ENCODE results near the gene PHRF1. TPM values are rescaled to one million over a fixed set of nuclear protein-coding genes. Genes with fewer than 3 reads are reported as not detected.

PHRF1 gene
- total and polyA plus RNA-seq, 2 donors (not counting 3 experiments of a cell fraction or from before 2014, with no cell fraction given): 14.2 to 39.4 TPM

- POLR2A ChIA-PET: no interaction called here
- H2AFZ ChIP-seq (ENCODE audit: low read depth, low read length): no peak overlapping the region
- H4K20me1 ChIP-seq (replicated peaks; ENCODE audit: control insufficient read depth, extremely low read depth, insufficient read depth, low read length): no peaks in the 10 kb centered on the region
- no peaks in the 10 kb centered on the region for H3K27me3 ChIP-seq (ENCODE audit: control insufficient read depth in 2 of 2, insufficient read depth in 2 of 2, low read length in 2 of 2)
- BruUV-seq (replicated peaks): no TSS peak
- DNase-seq (ENCODE audit: low read depth, low spot score): no peak
- intact Hi-C loops (cut with micrococcal nuclease): no loop called here
- dilution Hi-C loops (cut with MboI; ENCODE audit: extremely low pct_ligation_motif_present, low sequenced_read_pairs): no loop called here
- H3K4me3 ChIP-seq (replicated peaks in 1 of 3; ENCODE audit: insufficient read depth in 1 of 3, low read depth in 1 of 3, low read length in 3 of 3): no peak overlapping the region
- H3K9me3 ChIP-seq (replicated peaks; ENCODE audit: control insufficient read depth, insufficient read depth, low read length): no peaks in the 10 kb centered on the region
- CTCF ChIA-PET: no interaction called here
- H3K9me1 ChIP-seq (replicated peaks; ENCODE audit: control insufficient read depth, extremely low read depth, insufficient read depth, low read length): no peaks in the 10 kb centered on the region
- H3K27ac ChIP-seq (ENCODE audit: insufficient read depth, low read depth, low read length): no peak overlapping the region
- H3K9ac ChIP-seq (replicated peaks; ENCODE audit: extremely low read depth, insufficient read depth, low read length): no peak overlapping the region
- H3K4me1 ChIP-seq (ENCODE audit: control insufficient read depth, extremely low read depth, insufficient read depth, low read length): no peaks in the 10 kb centered on the region
- H3K4me2 ChIP-seq (ENCODE audit: insufficient read depth, low read length): no peak overlapping the region
- H3K36me3 ChIP-seq (ENCODE audit: control insufficient read depth in 2 of 2, extremely low read depth in 1 of 2, insufficient read depth in 2 of 2, low read length in 2 of 2): peaks cover 25 to 59% of the 10 kb centered on the region in 2 experiments
- FAIRE-seq: no peak
- TF ChIP-seq CTCF (IDR thresholded peaks at IDR 0.05; ENCODE audit: extremely low read depth in 1 of 2, insufficient read depth in 1 of 2, low read depth in 1 of 2, low read length in 2 of 2) (peak; percentile 18 to 30), MAX (IDR thresholded peaks at IDR 0.05; ENCODE audit: insufficient read depth, insufficient read length) (no peak), POLR2AphosphoS5 (IDR thresholded peaks at IDR 0.05; ENCODE audit: insufficient read depth, low read depth, low read length) (no peak)
- no peaks in the 10 kb centered on the region for H3K79me2 ChIP-seq (ENCODE audit: control insufficient read depth, insufficient read depth, low read length)
These were observed 21.0 kb downstream of the PHRF1 start for GRCh38 chr11:597166-597725.

GRCh38 chr11:598005-598680 is 21.9 kb downstream of the PHRF1 start:
- CTCF ChIA-PET: no interaction called here
- BruUV-seq (replicated peaks): no TSS peak
- no peaks in the 10 kb centered on the region for H3K27me3 ChIP-seq (ENCODE audit: control insufficient read depth in 2 of 2, insufficient read depth in 2 of 2, low read length in 2 of 2)

More at GRCh38 chr11:598005-598680, 21.9 kb downstream of the PHRF1 start:
- no peak for TF ChIP-seq JUN (IDR thresholded peaks at IDR 0.05; ENCODE audit: borderline replicate concordance, insufficient read depth, insufficient read length, low read depth)
- no peak for TF ChIP-seq GATA2 (IDR thresholded peaks at IDR 0.05; ENCODE audit: insufficient read depth, insufficient read length, low read depth, low read length)
- TF ChIP-seq MYC (IDR thresholded peaks at IDR 0.05; ENCODE audit: low read depth, low read length): no peak
- TF ChIP-seq POLR2AphosphoS5 (IDR thresholded peaks at IDR 0.05; ENCODE audit: insufficient read depth, low read depth, low read length): no peak
- TF ChIP-seq EZH2 (IDR thresholded peaks at IDR 0.05; ENCODE audit: borderline replicate concordance, low read depth, low read length, severe bottlenecking): no peak
- no peak for TF ChIP-seq POLR2A (IDR thresholded peaks at IDR 0.05; ENCODE audit: low read depth, low read length)
- no peak for TF ChIP-seq CTCF (IDR thresholded peaks at IDR 0.05; ENCODE audit: extremely low read depth in 1 of 2, insufficient read depth in 1 of 2, low read depth in 1 of 2, low read length in 2 of 2)
- H3K9me1 ChIP-seq (replicated peaks; ENCODE audit: control insufficient read depth, extremely low read depth, insufficient read depth, low read length): no peaks in the 10 kb centered on the region
- no peak for DNase-seq (ENCODE audit: low read depth, low spot score)
- H4K20me1 ChIP-seq (replicated peaks; ENCODE audit: control insufficient read depth, extremely low read depth, insufficient read depth, low read length): no peaks in the 10 kb centered on the region
- no peak overlapping the region for H3K9ac ChIP-seq (replicated peaks; ENCODE audit: extremely low read depth, insufficient read depth, low read length)
- H3K4me3 ChIP-seq (replicated peaks in 1 of 3; ENCODE audit: insufficient read depth in 1 of 3, low read depth in 1 of 3, low read length in 3 of 3): no peak overlapping the region
- dilution Hi-C loops (cut with MboI; ENCODE audit: extremely low pct_ligation_motif_present, low sequenced_read_pairs) (no loop called here), intact Hi-C loops (cut with micrococcal nuclease) (no loop called here)
- H3K4me1 ChIP-seq (ENCODE audit: control insufficient read depth, extremely low read depth, insufficient read depth, low read length): no peaks in the 10 kb centered on the region
- no peak overlapping the region for H2AFZ ChIP-seq (ENCODE audit: low read depth, low read length)
- H3K79me2 ChIP-seq (ENCODE audit: control insufficient read depth, insufficient read depth, low read length): no peaks in the 10 kb centered on the region
- POLR2A ChIA-PET: no interaction called here
- no peak overlapping the region for H3K27ac ChIP-seq (ENCODE audit: insufficient read depth, low read depth, low read length)
- no peaks in the 10 kb centered on the region for H3K9me3 ChIP-seq (replicated peaks; ENCODE audit: control insufficient read depth, insufficient read depth, low read length)
- no peak overlapping the region for H3K4me2 ChIP-seq (ENCODE audit: insufficient read depth, low read length)
- peaks cover 23 to 55% of the 10 kb centered on the region in 2 experiments for H3K36me3 ChIP-seq (ENCODE audit: control insufficient read depth in 2 of 2, extremely low read depth in 1 of 2, insufficient read depth in 2 of 2, low read length in 2 of 2)
- FAIRE-seq: no peak
